Cortex of kidney (tissue), 1 donor: ENCODE results near the gene RSU1.

Experiments
- DNase-seq: peaks from one replicate; lab custom pipeline; 2025; lab: John Stamatoyannopoulos, UW

The RSU1 gene

GRCh38 chr10:16822027-16822426 is 4.8 kb upstream of the RSU1 start:
- DNase-seq, result no peak

- no peak for DNase-seq
Measured at GRCh38 chr10:16820421-16820820, 3.2 kb upstream of the RSU1 start.

- DNase-seq, result no peak
Measured at GRCh38 chr10:16820018-16820417, 2.8 kb upstream of the RSU1 start.

- no peak for DNase-seq
Measured at GRCh38 chr10:16819436-16819835, 2.2 kb upstream of the RSU1 start.

GRCh38 chr10:16819026-16819425 is 1.8 kb upstream of the RSU1 start:
- no peak for DNase-seq

GRCh38 chr10:16816830-16817124 is 447 bp downstream of the RSU1 start:
- DNase-seq, result no peak

- DNase-seq, result no peak
Measured at GRCh38 chr10:16816171-16816570, 1.1 kb downstream of the RSU1 start.

- no peak for DNase-seq
Measured at GRCh38 chr10:16814012-16814411, 3.2 kb downstream of the RSU1 start.

GRCh38 chr10:16812676-16813075 is 4.5 kb downstream of the RSU1 start:
- DNase-seq, result no peak

- no peak for DNase-seq
Measured at GRCh38 chr10:16811765-16812164, 5.5 kb downstream of the RSU1 start.

- DNase-seq, result no peak
Measured at GRCh38 chr10:16811292-16811691, 5.9 kb downstream of the RSU1 start.

GRCh38 chr10:16809074-16809718 is 8.0 kb downstream of the RSU1 start:
- no peak for DNase-seq

- no peak for DNase-seq
Measured at GRCh38 chr10:16804123-16804522, 13.1 kb downstream of the RSU1 start.

- DNase-seq, result no peak
Measured at GRCh38 chr10:16803464-16803863, 13.8 kb downstream of the RSU1 start.

- DNase-seq, result no peak
Measured at GRCh38 chr10:16799621-16800020, 17.6 kb downstream of the RSU1 start.

GRCh38 chr10:16798571-16798970 is 18.7 kb downstream of the RSU1 start:
- no peak for DNase-seq

GRCh38 chr10:16795410-16796073 is 21.7 kb downstream of the RSU1 start:
- no peak for DNase-seq

- no peak for DNase-seq
Measured at GRCh38 chr10:16794005-16794404, 23.2 kb downstream of the RSU1 start.

GRCh38 chr10:16792675-16793074 is 24.5 kb downstream of the RSU1 start:
- no peak for DNase-seq

- no peak for DNase-seq
Measured at GRCh38 chr10:16789765-16790164, 27.5 kb downstream of the RSU1 start.

- no peak for DNase-seq
Measured at GRCh38 chr10:16789261-16789660, 28.0 kb downstream of the RSU1 start.

- no peak for DNase-seq
Measured at GRCh38 chr10:16788778-16789177, 28.4 kb downstream of the RSU1 start.

GRCh38 chr10:16788125-16788524 is 29.1 kb downstream of the RSU1 start:
- no peak for DNase-seq

GRCh38 chr10:16787361-16787791 is 29.8 kb downstream of the RSU1 start:
- no peak for DNase-seq
